ENCODE results near the gene PTPN3. TPM values are rescaled to one million over a fixed set of nuclear protein-coding genes. Genes with fewer than 3 reads are reported as not detected.
"Not testable (repeated sequence)": the region's sequence is repeated elsewhere in the genome, so short reads cannot be mapped to it uniquely, and the experiment has no call there.

Gene PTPN3
- total RNA-seq = 10 to 100 TPM; 16.9 to 20.3 TPM

DNA sequence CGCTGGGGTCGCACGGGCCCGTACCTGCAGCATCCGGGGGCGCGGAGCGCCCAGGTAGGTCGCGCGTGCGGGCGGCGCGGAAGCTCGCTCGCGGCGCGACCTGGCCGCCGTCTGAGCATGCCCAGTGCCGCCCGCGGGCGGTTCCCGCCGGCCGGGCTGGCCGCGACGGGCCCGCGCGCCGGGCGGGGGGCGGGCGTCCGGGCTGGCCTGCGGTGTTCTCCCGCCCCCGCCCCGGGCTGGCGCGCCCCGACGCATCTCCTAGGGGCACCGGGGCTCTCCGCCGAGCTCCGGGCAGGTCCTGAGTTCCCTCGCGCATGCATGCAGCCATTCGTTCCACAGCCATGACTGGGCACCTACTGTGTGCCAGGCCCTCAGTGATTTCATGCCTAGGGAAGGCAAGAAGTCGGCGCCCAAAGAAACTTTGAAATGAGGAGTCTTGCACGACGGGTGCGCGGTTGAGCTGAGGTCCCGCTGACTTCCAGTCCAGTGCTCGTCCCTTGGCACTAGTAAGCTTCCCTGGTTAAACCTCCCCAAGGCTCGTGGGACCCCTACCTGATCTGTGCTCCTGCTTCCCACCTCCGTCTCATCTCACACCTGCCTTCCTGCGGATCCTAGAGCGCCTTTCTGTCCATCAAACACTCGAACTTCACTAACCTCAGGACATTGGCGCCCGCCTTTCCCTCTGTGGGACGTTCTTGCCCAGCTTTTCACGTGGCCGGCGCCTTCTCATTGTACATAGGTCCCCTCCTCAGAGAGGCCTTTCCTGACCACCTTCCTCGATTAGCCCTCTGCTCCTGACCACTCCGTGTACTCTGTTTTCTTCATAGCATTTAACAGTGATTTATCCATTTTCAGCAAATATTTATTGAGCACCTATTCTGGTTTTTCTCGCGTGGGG lies at the start of gene PTPN3:
TSS of gene PTPN3 (minus strand) at position 113 of the 898 bp plus-strand sequence. CDS start 34,873 bp downstream, outside the sequence.
- peak within 1 kb of the TSS in 1 of 2 donors; percentile 68 for H3K27ac ChIP-seq
- no peaks in the 10 kb centered on the region for H3K36me3 ChIP-seq
- no peaks in the 10 kb centered on the region for H3K9me3 ChIP-seq
- TF ChIP-seq CTCF (IDR thresholded peaks at IDR 0.05) = no peak
- H3K4me1 ChIP-seq (ENCODE audit: control insufficient read depth in 1 of 2, low read depth in 2 of 2) = peaks cover 9 to 49% of the 10 kb centered on the region in 2 donors
- H3K27me3 ChIP-seq (replicated peaks; ENCODE audit: insufficient read depth) = no peaks in the 10 kb centered on the region
- ATAC-seq (ENCODE audit: insufficient number of reproducible peaks, low FRiP score, low read depth) (no peak), DNase-seq (ENCODE audit: low spot score) (no peak)
- peak within 1 kb of the TSS; percentile 80 for H3K4me3 ChIP-seq

GRCh38 chr9:109544954-109545353 lies 46.8 kb upstream of the PTPN3 start:
- not testable (repeated sequence) for H3K36me3 ChIP-seq; H3K4me3 ChIP-seq; ATAC-seq (ENCODE audit: insufficient number of reproducible peaks, low FRiP score, low read depth); H3K4me1 ChIP-seq (ENCODE audit: control insufficient read depth in 1 of 2, low read depth in 2 of 2); DNase-seq (ENCODE audit: low spot score); H3K27me3 ChIP-seq (replicated peaks; ENCODE audit: insufficient read depth); H3K9me3 ChIP-seq; H3K27ac ChIP-seq

DNA sequence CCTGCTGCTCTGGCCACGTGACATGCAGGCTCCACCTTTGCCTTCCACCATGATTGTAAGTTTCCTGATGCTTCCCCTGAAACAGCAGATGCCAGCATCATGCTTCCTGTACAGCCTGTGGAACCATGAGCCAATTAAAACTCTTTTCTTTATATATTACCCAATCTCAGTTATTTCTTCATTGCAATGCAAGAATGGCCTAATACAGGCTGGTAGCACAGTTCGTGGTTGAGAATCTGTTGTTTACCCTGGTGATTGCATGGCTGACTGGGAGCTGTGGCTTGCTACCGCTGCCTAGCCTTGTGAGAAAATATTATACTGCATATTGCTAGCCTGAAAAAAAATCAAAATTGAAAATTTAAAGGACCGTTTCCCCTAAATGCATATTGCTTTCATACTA lies 44.8 kb upstream of the PTPN3 start:
- H3K27me3 ChIP-seq (replicated peaks; ENCODE audit: insufficient read depth) = no peaks in the 10 kb centered on the region
- no peak overlapping the region for H3K27ac ChIP-seq
- H3K36me3 ChIP-seq = no peaks in the 10 kb centered on the region
- ATAC-seq (ENCODE audit: insufficient number of reproducible peaks, low FRiP score, low read depth) (no peak), DNase-seq (ENCODE audit: low spot score) (no peak)
- no peaks in the 10 kb centered on the region for H3K4me1 ChIP-seq (ENCODE audit: control insufficient read depth in 1 of 2, low read depth in 2 of 2)
- no peak for TF ChIP-seq CTCF (IDR thresholded peaks at IDR 0.05)
- peaks cover 8% of the 10 kb centered on the region for H3K9me3 ChIP-seq
- H3K4me3 ChIP-seq = no peak overlapping the region

GRCh38 chr9:109538346-109538745 lies 40.2 kb upstream of the PTPN3 start:
- H3K27me3 ChIP-seq (replicated peaks; ENCODE audit: insufficient read depth) = no peaks in the 10 kb centered on the region
- H3K9me3 ChIP-seq = no peaks in the 10 kb centered on the region
- no peaks in the 10 kb centered on the region for H3K4me1 ChIP-seq (ENCODE audit: control insufficient read depth in 1 of 2, low read depth in 2 of 2)
- DNase-seq (ENCODE audit: low spot score) (no peak), ATAC-seq (ENCODE audit: insufficient number of reproducible peaks, low FRiP score, low read depth) (no peak)
- no peaks in the 10 kb centered on the region for H3K36me3 ChIP-seq
- no peak overlapping the region for H3K27ac ChIP-seq
- no peak for TF ChIP-seq CTCF (IDR thresholded peaks at IDR 0.05)
- no peak overlapping the region for H3K4me3 ChIP-seq

- H3K36me3 ChIP-seq = no peaks in the 10 kb centered on the region
- DNase-seq (ENCODE audit: low spot score) (no peak), ATAC-seq (ENCODE audit: insufficient number of reproducible peaks, low FRiP score, low read depth) (no peak)
Measured at GRCh38 chr9:109537288-109537687, 39.2 kb upstream of the PTPN3 start.

More at GRCh38 chr9:109537288-109537687, 39.2 kb upstream of the PTPN3 start:
- H3K9me3 ChIP-seq = no peaks in the 10 kb centered on the region
- TF ChIP-seq CTCF (IDR thresholded peaks at IDR 0.05) = no peak
- no peak overlapping the region for H3K27ac ChIP-seq
- no peak overlapping the region for H3K4me3 ChIP-seq
- no peaks in the 10 kb centered on the region for H3K27me3 ChIP-seq (replicated peaks; ENCODE audit: insufficient read depth)
- no peaks in the 10 kb centered on the region for H3K4me1 ChIP-seq (ENCODE audit: control insufficient read depth in 1 of 2, low read depth in 2 of 2)
